Right lobe of liver (tissue), 6 donors: ENCODE results near the gene VPS11. TPM values are rescaled to one million over a fixed set of nuclear protein-coding genes. Genes with fewer than 3 reads are reported as not detected.

ENCODE experiments used
- ATAC-seq, 4 donors: fragments of 200-7000 bp; cut with Tn5 transposase; one replicate each; pipeline ENCODE4 v1.9.1; 2020; ENCODE audit warnings: mild to moderate bottlenecking in 4 of 4, moderate library complexity in 4 of 4
- DNase-seq, 3 donors: peaks; one replicate each; pipeline ENCODE4 v3.0.0-alpha.2; 2020
- H3K27ac ChIP-seq, 3 donors: fragments of 200-600 bp; one replicate each; pipeline ENCODE4 v1.8.0; 2022
- H3K27me3 ChIP-seq, 2 donors: fragments of 200-600 bp; one replicate each; pipeline ENCODE4 v1.8.0; 2022
- H3K36me3 ChIP-seq, 4 donors: fragments of 200-600 bp; sonication (generic) in 1 of 4; one replicate each; pipeline versions ENCODE4 v1.5.1 to v1.8.0; 2017 to 2022; ENCODE audit warnings: control low read depth in 1 of 4
- H3K4me1 ChIP-seq, 4 donors: fragments of 200-600 bp; sonication (generic) in 1 of 4; one replicate each; pipeline versions ENCODE4 v1.5.1 to v1.8.0; 2017 to 2022; ENCODE audit warnings: control low read depth in 1 of 4
- H3K4me3 ChIP-seq, 3 donors: fragments of 200-600 bp; one replicate each; pipeline ENCODE4 v1.8.0; 2022
- H3K9me3 ChIP-seq, 4 donors: fragments of 200-600 bp; sonication (generic) in 1 of 4; one replicate each; pipeline versions ENCODE4 v1.5.1 to v1.8.0; 2017 to 2022; ENCODE audit warnings: control low read depth in 1 of 4
- POLR2A ChIP-seq: fragments of 450-650 bp; IDR thresholded peaks from one replicate; pipeline ENCODE4 v1.6.1; 2017; ENCODE audit warnings: antibody characterized with exemption, mild to moderate bottlenecking
- WGBS: methylation state at CpG from one replicate; pipeline ENCODE4 v1.1.6; 2018; ENCODE audit warnings: low coverage, low lambda C conversion rate; ENCODE audit not compliant: insufficient coverage; ENCODE audit errors: missing lambda C conversion rate; 5-methylcytosine and 5-hydroxymethylcytosine counted together
- intact Hi-C, 2 donors: fragments of 100-400 bp; cut with DNase I; formaldehyde crosslinking; loops; one replicate each; pipeline versions ENCODE4 v1.11.2 to v1.14.1; 2022
- total RNA-seq, 6 experiments: library from RNA; depleted of rRNA in 2 of 6; stranded (reverse); fragments of >200 nt in 2 of 6; fragmentation: NEBNext Ultra II Directional in 3 of 6; extraction: Animal tissue kit (Norgen Biotek cat#: 25700) in 3 of 6; gene quantifications; one replicate each; pipeline versions ENCODE4 v1.1.0 to v1.2.4, GENCODE V29; 2016 to 2023
- TF ChIP-seq, protein P1 (sequence below), 4 donors: fragments of 200-600 bp in 3 of 4; fragments of 450-650 bp in 1 of 4; IDR thresholded peaks; one replicate each; pipeline versions ENCODE4 v1.5.1 to v1.8.0; 2016 to 2022; ENCODE audit warnings: antibody characterized with exemption in 4 of 4, mild to moderate bottlenecking in 2 of 4
- donor health status: DM: no; HTN: yes; CAD: no.
- donor health status: DM: no; HTN: no; CAD: no.
- donor health status: DM: no; HTN: no; CAD: no.
- donor health status: DM: no; HTN: yes; CAD: no.
- donor health status: DM: no; HTN: yes; CAD: no.

The VPS11 gene
- total RNA-seq, 6 experiments from 2014 or later = 8.5 to 18.3 (median 11.3) TPM

GRCh38 chr11:119089319-119089718, 21.7 kb downstream of the VPS11 start:
- H3K4me1 ChIP-seq = peaks cover 0 to 25% (median 11%) of the 10 kb centered on the region in 4 donors
- no peak for DNase-seq
- H3K4me3 ChIP-seq = no peak overlapping the region
- ATAC-seq = no peak
- H3K36me3 ChIP-seq = no peaks in the 10 kb centered on the region
- no peaks in the 10 kb centered on the region for H3K9me3 ChIP-seq
- TF ChIP-seq, protein P1, sequence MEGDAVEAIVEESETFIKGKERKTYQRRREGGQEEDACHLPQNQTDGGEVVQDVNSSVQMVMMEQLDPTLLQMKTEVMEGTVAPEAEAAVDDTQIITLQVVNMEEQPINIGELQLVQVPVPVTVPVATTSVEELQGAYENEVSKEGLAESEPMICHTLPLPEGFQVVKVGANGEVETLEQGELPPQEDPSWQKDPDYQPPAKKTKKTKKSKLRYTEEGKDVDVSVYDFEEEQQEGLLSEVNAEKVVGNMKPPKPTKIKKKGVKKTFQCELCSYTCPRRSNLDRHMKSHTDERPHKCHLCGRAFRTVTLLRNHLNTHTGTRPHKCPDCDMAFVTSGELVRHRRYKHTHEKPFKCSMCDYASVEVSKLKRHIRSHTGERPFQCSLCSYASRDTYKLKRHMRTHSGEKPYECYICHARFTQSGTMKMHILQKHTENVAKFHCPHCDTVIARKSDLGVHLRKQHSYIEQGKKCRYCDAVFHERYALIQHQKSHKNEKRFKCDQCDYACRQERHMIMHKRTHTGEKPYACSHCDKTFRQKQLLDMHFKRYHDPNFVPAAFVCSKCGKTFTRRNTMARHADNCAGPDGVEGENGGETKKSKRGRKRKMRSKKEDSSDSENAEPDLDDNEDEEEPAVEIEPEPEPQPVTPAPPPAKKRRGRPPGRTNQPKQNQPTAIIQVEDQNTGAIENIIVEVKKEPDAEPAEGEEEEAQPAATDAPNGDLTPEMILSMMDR (IDR thresholded peaks at IDR 0.05) = no peak
- no peak for TF ChIP-seq POLR2A
- H3K27ac ChIP-seq = no peak overlapping the region
- no peaks in the 10 kb centered on the region for H3K27me3 ChIP-seq
- 86% methylated on average over 1 of the region's 1 CpG for WGBS
- intact Hi-C loops = no loop called here

DNA sequence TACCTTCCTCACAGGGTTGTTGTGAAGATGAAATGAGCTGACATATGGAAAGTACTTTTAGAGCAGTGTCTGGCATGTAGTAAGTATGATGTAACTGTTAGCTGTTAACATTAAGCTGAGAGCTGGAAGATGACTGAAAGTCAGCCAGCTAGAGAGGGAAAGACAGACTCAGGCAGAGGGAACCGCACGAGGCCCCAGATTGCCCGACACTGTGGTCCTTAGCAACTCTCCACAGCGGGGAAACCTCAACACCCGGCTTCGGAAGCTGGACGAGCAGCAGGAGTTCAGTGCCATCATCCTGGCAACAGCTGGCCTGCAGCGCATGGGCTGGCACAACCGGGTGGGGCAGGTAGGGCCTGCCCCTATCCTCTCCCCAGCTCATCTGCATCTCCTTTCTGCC, 23.6 kb downstream of the VPS11 start:
- no peak for DNase-seq
- no peak overlapping the region for H3K4me3 ChIP-seq
- 60% methylated on average over 1 of the region's 9 CpGs for WGBS
- TF ChIP-seq, protein P1 (IDR thresholded peaks at IDR 0.05) = no peak
- no peak for TF ChIP-seq POLR2A
- H3K36me3 ChIP-seq = no peaks in the 10 kb centered on the region
- no peak for ATAC-seq
- intact Hi-C loops = no loop called here
- H3K27me3 ChIP-seq = no peaks in the 10 kb centered on the region
- peaks cover 0 to 19% (median 7%) of the 10 kb centered on the region in 4 donors for H3K4me1 ChIP-seq
- no peak overlapping the region for H3K27ac ChIP-seq
- H3K9me3 ChIP-seq = no peaks in the 10 kb centered on the region

DNA sequence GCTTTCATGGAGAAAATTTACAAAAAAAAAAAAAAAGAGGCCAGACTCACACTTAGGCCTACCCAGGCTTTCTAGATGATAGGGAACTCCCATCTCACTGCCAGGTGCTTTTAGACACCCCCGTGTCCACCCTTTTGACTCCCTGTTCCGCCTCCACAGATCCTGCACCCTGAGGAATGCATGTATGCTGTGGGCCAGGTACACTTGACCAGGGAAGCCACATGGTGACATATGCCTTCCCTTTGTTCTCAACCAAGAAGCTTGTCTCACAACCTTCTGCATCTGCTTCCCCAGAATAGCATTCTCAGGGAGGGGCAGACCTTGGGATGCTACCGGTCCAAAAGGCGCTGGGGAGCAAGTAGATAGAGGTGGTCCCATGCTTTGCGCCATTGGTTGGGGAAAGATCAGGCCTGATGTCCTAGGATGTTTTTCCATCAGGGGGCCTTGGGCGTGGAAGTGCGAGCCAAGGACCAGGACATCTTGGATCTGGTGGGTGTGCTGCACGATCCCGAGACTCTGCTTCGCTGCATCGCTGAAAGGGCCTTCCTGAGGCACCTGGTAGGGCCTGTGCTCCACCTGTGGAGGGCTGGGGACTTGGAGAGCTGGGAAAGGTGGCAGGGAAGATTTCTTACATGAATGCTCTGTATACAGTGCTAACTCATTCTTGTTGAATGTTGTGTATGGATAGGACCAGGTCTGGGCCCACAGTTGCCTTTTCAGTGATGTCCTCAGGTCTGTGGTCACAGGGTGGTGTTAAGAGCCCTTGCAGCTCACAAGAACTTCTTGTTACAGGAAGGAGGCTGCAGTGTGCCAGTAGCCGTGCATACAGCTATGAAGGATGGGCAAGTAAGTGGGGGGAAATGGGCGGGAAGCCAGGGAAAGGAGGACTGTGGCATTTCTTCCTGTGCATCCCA, 24.6 kb downstream of the VPS11 start:
- DNase-seq = no peak
- no peak overlapping the region for H3K27ac ChIP-seq
- H3K27me3 ChIP-seq = no peaks in the 10 kb centered on the region
- ATAC-seq = no peak
- H3K4me1 ChIP-seq = peaks cover 0 to 19% (median 7%) of the 10 kb centered on the region in 4 donors
- TF ChIP-seq, protein P1 (IDR thresholded peaks at IDR 0.05) = no peak
- TF ChIP-seq POLR2A = no peak
- intact Hi-C loops = no loop called here
- no peak overlapping the region for H3K4me3 ChIP-seq
- 82% methylated on average over 8 of the region's 13 CpGs for WGBS
- H3K36me3 ChIP-seq = peaks cover 0 to 8% (median 2%) of the 10 kb centered on the region in 4 donors
- no peaks in the 10 kb centered on the region for H3K9me3 ChIP-seq

GRCh38 chr11:119092880-119093842, 25.5 kb downstream of the VPS11 start:
- 51% methylated on average over 7 of the region's 12 CpGs for WGBS

More at GRCh38 chr11:119092880-119093842, 25.5 kb downstream of the VPS11 start:
- TF ChIP-seq, protein P1 (IDR thresholded peaks at IDR 0.05) = no peak
- TF ChIP-seq POLR2A = no peak
- H3K27me3 ChIP-seq = no peaks in the 10 kb centered on the region
- peak overlapping the region in 1 of 3 donors; percentile 56 for H3K4me3 ChIP-seq
- H3K9me3 ChIP-seq = no peaks in the 10 kb centered on the region
- peaks cover 0 to 19% (median 7%) of the 10 kb centered on the region in 4 donors for H3K4me1 ChIP-seq
- intact Hi-C loops = no loop called here
- DNase-seq = no peak
- H3K36me3 ChIP-seq = peaks cover 0 to 17% (median 8%) of the 10 kb centered on the region in 4 donors
- no peak for ATAC-seq
- peak overlapping the region; percentile 67 to 88 (median 87) for H3K27ac ChIP-seq
